Measurements from ENCODE around the gene STXBP1.

STXBP1 gene

GRCh38 chr9:127716412-127716811, 104.3 kb downstream of the STXBP1 start:
- DNase-seq (ENCODE audit: low read depth in 2 of 2): no peak
- no peak overlapping the region for H3K4me3 ChIP-seq (replicated peaks in 1 of 2; ENCODE audit: low read depth in 2 of 2, low read length in 2 of 2)
- no peak for TF ChIP-seq CTCF (IDR thresholded peaks at IDR 0.05; ENCODE audit: low read depth, low read length)

- no peak overlapping the region for H3K4me3 ChIP-seq (replicated peaks in 1 of 2; ENCODE audit: low read depth in 2 of 2, low read length in 2 of 2)
- no peak for TF ChIP-seq CTCF (IDR thresholded peaks at IDR 0.05; ENCODE audit: low read depth, low read length)
These were observed 105.7 kb downstream of the STXBP1 start for GRCh38 chr9:127717766-127718165.

GRCh38 chr9:127720031-127720864, 108.2 kb downstream of the STXBP1 start:
- TF ChIP-seq CTCF (IDR thresholded peaks at IDR 0.05; ENCODE audit: low read depth, low read length): no peak
- DNase-seq (ENCODE audit: low read depth in 2 of 2): no peak
- H3K4me3 ChIP-seq (replicated peaks in 1 of 2; ENCODE audit: low read depth in 2 of 2, low read length in 2 of 2): no peak overlapping the region

More at GRCh38 chr9:127717766-127718165, 105.7 kb downstream of the STXBP1 start:
- no peak for DNase-seq (ENCODE audit: low read depth in 2 of 2)

DNA sequence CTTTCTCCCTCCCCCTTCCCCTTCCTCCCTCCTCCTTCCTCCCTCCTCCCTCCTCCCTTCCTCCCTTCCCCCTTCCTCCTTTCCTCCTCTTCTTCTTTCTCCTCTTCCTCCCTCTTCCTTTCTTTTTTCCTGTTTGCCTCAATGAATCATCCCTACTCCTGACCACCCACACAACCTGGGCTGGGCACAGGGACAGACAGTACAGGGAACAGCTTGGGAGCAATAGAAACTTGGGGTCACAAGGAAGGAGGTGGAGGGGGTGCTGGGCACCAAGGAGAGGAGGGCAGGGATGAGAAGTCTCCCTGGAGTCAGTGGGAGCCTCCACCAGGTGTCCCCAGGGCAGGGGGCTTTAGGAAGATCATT, 108.8 kb downstream of the STXBP1 start:
- DNase-seq (ENCODE audit: low read depth in 2 of 2): no peak
- no peak for TF ChIP-seq CTCF (IDR thresholded peaks at IDR 0.05; ENCODE audit: low read depth, low read length)
- no peak overlapping the region for H3K4me3 ChIP-seq (replicated peaks in 1 of 2; ENCODE audit: low read depth in 2 of 2, low read length in 2 of 2)

- DNase-seq (ENCODE audit: low read depth in 2 of 2): no peak
- H3K4me3 ChIP-seq (replicated peaks in 1 of 2; ENCODE audit: low read depth in 2 of 2, low read length in 2 of 2): no peak overlapping the region
- TF ChIP-seq CTCF (IDR thresholded peaks at IDR 0.05; ENCODE audit: low read depth, low read length): no peak
These were observed 109.3 kb downstream of the STXBP1 start for GRCh38 chr9:127721391-127721821.

GRCh38 chr9:127722055-127722745, 110.1 kb downstream of the STXBP1 start:
- no peak for TF ChIP-seq CTCF (IDR thresholded peaks at IDR 0.05; ENCODE audit: low read depth, low read length)
- no peak overlapping the region for H3K4me3 ChIP-seq (replicated peaks in 1 of 2; ENCODE audit: low read depth in 2 of 2, low read length in 2 of 2)
- no peak for DNase-seq (ENCODE audit: low read depth in 2 of 2)

All from cardiac fibroblast (primary cell).